Nasal cavity respiratory epithelium epithelial cell of viscerocranial mucosa (primary cell): ENCODE measurements around the gene BLCAP. TPM values are rescaled to one million over a fixed set of nuclear protein-coding genes. Genes with fewer than 3 reads are reported as not detected.

Experiments
- total RNA-seq: library from RNA; depleted of rRNA; stranded (reverse); fragments of >200 nt; gene quantifications from 2 replicates; pipeline ENCODE4 v1.2.3, GENCODE V29; 2014

BLCAP gene, protein sequence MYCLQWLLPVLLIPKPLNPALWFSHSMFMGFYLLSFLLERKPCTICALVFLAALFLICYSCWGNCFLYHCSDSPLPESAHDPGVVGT
- 64.6 and 76.5 TPM in 2 replicates for total RNA-seq

DNA sequence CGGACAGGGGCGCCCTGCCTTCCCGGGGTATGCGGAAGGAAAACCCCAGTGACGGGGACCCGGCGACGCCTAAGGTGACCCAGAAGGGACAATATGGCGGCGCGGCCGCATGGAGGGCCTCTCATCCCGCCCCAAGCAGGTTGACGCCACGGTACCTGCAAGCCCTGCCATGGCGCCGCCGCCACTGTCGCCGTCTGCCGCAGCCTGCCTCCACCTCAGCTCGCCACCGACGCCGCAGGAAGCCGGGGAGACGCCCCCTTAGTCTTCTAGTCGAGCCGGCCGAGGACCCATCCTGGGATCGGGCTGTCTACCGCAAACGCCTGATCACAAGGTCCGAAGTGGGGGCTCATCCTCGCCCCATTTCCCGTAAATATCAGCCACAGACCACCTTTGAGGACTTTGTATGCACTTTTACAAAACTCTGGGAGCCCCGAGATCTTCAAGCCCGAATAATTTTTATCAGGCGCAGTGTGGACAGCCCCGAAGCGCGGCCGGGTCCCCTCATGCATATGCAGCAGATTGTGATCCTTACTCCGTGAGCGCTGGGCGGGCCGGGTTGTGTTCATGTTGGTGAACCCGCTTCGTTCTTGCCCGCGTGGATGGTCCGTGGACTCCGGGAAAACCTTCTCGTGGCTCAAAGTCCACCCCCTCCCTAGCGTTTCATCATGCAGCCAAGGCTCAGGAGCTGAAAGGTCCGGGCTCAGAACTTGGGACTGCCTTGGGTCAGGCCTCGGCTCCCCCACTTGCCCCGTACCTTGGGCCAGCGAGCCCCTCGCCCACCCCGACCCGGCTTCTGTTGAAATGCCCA is at the start of gene BLCAP:
Gene BLCAP (minus strand): TSS at position 239 of the 808 bp plus-strand sequence. CDS start 8,702 bp downstream, outside the sequence.

DNA sequence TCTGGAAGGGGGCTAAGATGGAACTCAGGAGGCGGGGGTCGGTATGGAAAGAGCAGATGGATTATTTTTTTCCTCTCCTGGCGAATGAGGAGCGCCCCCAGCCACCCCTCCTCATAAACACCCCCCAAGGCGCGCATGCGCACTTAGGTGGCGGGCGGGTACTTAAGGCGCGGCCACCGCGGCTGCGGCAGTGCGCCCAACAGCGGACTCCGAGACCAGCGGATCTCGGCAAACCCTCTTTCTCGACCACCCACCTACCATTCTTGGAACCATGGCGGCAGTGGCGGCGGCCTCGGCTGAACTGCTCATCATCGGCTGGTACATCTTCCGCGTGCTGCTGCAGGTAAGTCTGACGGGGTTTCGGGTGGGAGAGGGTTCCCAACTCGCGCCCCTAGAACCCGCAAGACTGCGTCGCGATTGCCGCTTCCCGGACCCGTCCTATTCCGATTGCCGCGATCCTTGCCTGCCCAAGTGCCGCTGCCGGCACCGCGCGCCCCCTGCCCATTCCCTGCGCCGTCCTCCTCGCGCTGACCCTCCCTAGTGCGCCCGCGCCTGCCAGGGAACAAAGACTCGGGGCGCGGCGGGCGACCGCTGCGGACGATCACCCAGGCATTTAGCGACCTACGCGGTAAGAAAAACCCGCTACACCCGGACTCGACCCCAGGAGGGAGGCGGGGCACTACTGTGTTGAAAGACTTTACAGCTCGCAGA is 6.5 kb downstream of the BLCAP start, which contains the start of gene NNAT:
Gene NNAT (plus strand): TSS at position 190 of the 711 bp plus-strand sequence. CDS start 82 bp downstream, at position 272.

Other genes with a start within 250 kb of the BLCAP start
- gene MANBAL, start 238.2 kb downstream of the BLCAP start, total RNA-seq: 18.8 and 20.9 TPM in 2 replicates
- 14.4 and 63.5 TPM in 2 replicates for gene SRC, start 181.7 kb downstream of the BLCAP start, total RNA-seq
- gene NNAT, start 6.6 kb downstream of the BLCAP start, total RNA-seq: not detected in 2 replicates
- 23.6 and 31.8 TPM in 2 replicates for gene CTNNBL1, start 166.2 kb upstream of the BLCAP start, total RNA-seq